ENCODE measurements around the gene CLASRP.
"Not testable (repeated sequence)": the region's sequence is repeated elsewhere in the genome, so short reads cannot be mapped to it uniquely, and the experiment has no call there.

CLASRP gene

DNA sequence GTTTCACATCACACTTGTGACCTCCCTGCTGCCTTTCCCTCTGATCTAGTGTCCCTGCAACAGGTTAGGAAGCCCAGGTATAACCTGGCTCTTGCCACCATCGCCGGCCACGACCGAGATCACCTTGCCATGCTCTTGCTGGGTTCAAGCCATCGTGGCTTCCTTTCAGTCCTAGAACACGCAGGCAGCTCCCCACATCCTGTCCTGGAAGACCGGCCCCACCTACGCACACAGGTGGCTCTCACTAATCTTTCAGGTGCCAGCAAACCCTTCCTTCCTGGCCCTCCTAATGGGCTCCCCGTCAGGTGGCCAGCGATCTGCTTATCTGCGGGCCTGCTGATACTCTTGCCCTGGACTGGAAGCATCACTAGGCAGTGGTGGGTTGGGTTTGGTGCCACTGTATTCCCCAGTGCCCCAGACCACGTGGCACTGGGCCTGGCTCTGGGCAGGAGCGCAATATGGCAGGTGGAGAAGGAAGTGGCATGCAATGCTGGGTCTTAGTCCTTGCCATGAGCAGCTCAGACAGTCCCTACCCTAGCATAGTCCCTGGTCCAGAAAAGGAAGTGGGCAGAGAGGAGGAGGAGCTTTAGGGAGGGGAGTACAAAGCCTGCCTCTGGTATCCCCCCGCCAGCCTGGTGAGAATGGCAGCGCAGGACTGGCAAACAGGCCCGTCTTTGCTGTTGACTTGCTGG is 66.0 kb downstream of the CLASRP start:
- no peak for DNase-seq

DNA sequence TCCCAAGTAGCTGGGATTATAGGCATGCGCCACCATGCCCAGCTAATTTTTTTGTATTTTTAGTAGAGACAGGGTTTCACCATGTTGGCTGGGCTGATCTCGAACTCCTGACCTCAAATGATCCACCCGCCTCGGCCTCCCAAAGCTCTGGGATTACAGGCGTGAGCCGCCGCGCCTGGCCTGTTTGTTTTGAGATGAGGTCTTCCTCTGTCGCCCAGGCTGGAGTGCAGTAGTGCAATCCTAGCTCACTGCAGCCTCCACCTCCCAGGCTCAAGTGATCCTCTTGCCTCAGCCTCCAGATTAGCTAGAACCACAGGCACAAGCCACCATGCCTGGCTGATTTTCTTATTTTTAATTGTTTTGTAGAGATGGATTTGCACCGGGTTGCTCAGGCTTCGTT is 67.5 kb downstream of the CLASRP start:
- not testable (repeated sequence) for DNase-seq

DNA sequence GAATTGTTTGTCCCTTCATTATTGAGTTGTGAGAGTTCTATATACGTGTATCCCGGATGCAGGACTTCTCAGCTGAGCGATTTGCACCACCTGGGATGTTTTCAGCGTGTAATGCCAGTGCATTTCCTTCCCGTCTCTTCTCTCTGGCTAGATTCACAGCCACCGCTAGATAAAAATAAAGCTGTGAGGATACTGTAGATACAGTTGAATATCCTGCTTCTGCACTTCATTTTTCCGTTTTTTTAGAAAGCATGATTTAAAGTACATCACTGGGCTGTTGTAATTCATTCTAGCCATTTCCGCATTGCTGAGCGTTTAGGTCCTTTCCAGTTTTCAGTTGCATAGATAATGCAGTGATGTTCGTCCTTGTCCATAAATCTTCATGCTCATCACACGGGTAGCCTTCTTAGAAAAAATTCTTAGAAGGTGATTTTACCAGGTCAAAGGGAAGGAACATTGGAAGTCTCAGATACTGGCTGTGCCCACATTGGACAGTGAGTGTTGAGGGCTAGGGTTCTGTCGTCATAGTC is 68.8 kb downstream of the CLASRP start:
- DNase-seq, result no peak

DNA sequence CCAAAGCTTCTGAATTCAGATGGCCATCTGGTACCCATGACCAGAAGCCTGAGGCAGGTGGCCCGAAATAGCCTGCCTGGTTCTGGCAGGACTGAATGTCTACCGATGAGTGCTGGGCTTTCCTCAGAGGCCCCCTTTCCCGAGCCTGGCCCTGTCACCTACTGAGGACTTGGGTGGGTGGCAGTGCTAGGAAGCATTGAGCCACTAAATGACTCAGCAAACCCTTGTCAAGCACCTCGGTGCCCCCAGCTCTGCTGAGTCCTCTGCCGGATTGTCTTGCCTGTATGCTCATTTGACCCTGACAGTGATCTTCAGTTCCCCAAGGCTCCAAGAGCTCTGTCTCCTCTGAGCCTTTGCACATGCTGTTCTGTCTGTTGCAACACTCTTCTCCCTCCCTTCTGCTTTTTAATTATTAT is 72.0 kb downstream of the CLASRP start:
- no peak for DNase-seq

DNA sequence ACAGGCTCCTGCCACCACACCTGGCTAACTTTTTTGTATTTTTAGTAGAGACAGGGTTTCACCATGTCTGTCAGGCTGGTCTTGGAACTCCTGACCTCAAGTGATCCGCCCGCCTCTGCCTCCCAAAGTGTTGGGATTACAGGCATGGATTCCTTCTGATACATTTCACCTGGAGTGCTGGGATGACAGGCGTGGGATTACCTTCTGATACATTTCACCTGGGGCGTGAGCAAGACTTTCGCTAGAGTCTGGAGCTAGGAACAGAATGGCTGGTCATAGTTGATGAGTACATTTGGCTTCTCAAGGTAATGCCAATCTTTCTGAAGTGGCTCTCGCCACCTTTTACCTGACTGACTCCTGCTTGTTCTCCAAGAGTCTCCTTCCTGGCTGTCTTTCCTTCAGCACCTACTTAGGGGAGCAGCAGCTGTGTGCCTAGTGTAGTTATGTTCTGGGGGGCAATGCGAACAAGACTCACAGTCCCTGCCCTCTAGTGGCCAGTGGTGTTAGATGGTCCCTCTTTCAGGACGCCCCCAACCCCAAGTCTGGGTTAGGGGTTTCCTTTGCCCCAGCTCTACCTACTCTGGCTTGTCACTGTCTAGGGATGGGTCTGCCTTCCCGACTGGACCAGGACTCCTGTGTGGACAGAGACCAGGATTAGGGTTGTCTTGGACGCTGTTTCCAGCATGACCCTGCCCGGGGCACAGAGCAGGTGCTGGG is 73.4 kb downstream of the CLASRP start:
- no peak for DNase-seq

DNA sequence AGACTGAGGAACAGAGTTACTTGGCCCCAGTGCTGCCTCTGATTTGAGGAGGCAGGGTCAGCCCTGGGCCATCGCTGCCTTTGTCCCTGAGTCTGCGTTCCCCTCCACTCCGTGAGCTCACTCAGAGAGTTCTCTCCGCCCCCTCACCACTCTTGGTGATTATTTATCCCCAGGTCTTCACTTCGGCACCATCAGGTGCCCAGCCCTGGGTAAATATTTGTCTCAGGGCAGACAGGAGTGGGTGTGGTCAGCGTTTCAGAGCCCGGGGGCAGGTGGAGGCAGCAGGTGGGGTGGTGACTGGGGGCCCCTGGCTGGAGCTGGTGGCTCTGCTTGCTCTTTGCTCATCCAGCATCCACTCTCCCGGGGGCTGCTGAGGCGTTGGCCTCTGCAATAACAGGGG is 74.8 kb downstream of the CLASRP start:
- DNase-seq, result peak; percentile 96

DNA sequence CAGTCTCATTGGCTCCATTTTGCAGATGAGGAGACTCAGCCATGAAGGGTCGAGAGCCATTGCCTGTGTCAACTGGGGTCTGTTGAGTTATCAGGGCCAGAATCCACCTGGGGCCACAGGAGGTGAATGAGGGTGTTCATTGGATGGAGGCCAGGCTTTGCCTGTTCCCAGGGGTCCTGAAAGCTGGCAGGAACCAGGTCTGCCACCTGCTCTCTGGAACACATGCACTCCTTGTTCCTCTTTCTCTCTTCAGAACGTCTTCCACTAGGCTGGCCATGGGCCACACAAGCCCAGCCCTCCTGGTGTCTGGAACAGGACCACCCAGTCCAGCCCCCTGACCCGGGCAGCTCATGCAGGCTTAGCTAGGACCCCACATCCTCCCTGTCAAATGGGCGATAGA is 75.3 kb downstream of the CLASRP start:
- no peak for DNase-seq

DNA sequence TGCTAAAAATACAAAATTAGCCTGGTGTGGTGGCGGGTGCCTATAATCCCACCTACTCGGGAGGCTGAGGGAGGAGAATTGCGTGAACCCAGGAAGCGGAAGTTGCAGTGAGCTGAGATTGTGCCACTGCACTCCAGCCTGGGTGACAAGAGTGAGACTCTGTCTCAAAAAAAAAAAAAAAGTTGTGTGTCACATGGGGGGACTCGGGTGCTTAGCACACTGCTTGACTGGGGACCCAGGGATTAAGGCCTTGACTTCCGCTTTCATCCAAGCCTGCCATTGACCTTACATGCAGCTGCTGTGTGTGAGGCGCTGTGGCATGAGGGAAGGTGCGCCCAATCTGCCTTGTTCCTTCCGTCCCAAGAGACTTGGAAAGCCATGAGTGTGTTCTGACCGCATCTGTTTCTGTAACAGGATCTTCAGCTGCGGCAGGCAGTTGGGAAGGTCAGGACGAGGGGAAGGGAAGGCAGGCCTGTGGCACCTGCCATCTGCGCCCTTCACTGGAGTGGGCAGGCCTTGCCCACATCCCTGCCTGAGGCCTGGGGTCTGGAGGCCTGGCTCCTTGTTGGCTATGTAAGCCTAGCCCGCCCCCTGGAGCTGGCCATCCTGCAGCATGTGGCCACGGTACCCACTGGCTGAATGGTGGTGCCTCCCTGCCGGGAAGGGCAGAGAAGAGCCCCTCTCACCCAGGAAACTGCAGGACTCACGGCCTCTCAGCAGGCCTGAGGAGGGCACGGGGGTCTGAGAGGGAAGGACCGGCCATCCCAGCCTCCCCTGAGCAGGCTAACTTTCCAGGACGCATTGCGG is 77.2 kb downstream of the CLASRP start:
- DNase-seq, result peak; percentile 42

DNA sequence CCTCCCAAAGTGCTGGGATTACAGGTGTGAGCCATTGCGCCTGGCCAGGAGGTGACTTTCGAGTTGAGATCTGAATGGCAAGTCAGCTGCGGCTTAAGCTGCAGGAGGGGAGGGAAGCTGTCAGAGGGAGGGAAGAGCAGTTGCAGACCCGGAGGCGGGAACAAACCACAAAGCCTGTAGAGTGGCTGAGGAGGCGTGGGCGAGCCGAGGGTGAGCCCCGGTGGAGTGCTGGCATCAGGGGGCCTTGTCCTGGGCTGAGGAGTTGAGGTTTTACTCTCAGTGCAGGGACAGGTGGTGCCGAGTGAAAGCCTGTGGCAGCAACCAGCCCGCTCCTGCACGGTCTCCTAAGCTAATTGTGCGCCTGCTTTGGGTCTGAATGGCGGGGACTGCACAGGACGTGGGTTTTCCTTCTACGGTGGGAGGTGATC is 78.3 kb downstream of the CLASRP start:
- DNase-seq, result peak; percentile 80

DNA sequence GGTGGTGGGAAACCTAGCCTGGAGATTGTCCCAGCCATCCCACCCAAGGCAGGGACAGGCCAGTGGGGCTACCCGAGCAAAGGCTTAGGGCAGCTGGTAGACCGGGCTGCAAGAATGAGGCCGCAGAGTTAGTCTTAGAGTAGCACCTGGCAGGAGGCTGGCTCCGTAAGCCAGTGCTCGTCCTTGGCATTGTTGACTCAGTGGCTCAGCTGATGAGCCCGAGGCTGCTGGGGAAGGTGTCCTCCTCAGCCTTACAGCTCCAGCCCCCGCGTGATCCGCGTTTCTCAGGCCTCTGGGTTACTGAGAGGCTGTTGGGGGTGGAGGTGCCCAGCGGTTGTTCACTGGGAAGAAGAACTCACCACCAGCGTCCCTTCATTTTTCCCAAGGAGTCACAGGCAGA is 78.8 kb downstream of the CLASRP start:
- peak; percentile 48 for DNase-seq

DNA sequence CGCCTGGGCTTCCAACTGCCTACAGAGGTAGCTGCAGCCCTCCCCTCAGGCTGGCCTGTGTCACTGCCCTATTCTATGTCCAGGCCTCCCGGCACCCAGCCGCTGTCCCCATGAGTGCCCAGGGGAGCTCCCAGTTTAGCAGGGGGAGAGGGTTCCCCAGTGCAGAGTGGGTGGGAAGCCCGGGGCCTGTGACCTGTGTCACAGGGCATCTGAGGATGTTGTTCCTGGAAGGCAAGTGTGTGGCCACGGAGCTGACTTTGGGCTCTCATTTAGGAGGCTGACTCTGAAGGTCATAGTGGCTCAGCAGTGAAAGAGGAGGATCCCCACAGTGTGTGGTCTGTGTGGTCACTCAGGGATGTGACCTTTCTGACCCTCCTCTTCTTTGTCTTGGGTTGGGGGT is 79.3 kb downstream of the CLASRP start:
- no peak for DNase-seq

DNA sequence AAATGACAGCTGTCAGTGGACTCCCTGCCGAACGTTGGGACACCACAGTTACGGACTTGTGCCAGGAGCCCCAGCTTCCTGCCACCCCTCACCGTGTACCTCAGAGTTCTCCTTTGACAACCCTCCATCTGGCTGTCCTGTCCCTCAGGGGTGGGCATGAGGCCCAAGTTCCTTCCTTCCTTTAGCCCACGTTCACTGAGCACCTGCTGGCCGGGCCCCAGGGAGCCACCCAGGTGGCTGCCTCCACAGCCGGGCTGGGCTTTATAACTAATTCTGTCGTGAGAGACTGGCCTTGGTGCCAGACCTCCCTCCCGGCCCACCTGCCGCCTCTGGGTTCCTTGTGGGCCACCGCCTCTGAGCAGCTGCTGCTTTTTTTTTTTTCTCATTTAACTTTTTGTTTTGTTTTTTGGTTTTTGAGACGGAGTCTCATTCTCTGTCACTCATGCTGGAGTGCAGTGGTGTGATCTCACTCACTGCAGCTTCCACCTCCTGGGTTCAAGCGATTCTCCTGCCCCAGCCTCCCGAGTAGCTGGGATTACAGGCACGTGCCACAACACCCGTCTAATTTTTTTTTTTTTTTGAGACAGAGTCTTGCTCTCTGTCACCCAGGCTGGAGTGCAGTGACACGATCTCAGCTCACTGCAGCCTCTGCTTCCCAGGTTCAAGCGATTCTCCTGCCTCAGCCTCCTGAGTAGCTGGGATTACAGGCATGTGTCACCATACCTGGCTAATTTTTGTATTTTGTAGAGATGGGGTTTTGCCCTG is 79.9 kb downstream of the CLASRP start:
- not testable (repeated sequence) for DNase-seq

DNA sequence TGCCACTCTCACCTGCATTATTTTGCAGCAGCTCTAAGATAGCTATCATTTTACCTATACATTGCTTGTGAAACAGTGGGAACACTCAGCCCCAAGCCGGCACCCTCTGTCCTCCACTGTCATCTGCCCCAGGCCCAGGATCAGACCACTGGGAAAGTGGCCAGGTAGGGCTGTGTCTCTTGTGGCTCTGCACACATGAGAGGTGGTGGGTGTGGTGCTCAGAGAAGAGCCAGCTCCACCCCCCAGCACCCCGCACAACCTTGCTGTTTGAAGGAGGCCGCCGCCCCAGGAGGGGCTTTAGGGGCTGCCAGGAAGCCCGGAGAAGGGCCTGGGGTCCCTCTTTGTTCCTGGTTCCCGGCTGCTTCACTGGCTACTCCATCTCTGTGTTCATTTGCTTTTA is 80.7 kb downstream of the CLASRP start:
- no peak for DNase-seq

Data from NCI-H510A treated with DMSO at 0.1 percent for 48 hours (cell line).